Astrocyte (in vitro differentiated cells and primary cell): ENCODE results near the gene DEFB108B. TPM values are rescaled to one million over a fixed set of nuclear protein-coding genes. Genes with fewer than 3 reads are reported as not detected.
"Not testable (repeated sequence)": the region's sequence is repeated elsewhere in the genome, so short reads cannot be mapped to it uniquely, and the experiment has no call there.

ENCODE experiments used
- DNase-seq: peaks from one replicate; pipeline ENCODE4 v3.0.0-alpha.2; 2010; ENCODE audit warnings: low read depth
- FAIRE-seq: peaks from 2 replicates; lab custom pipeline; 2011; peaks lifted over from hg19 to GRCh38; lab: Jason Lieb, UNC
- H2AFZ ChIP-seq: 2 replicates; pipeline ENCODE4 v1.6.0; 2012; ENCODE audit warnings: low read depth, low read length, inconsistent platforms
- H3K27ac ChIP-seq: 2 replicates; pipeline ENCODE4 v1.5.1; 2011; ENCODE audit warnings: low read depth, low read length, inconsistent platforms
- H3K27me3 ChIP-seq: 2 replicates; pipeline ENCODE4 v1.6.0; 2011; ENCODE audit warnings: low read length, inconsistent platforms; ENCODE audit not compliant: insufficient read depth
- H3K36me3 ChIP-seq: 2 replicates; pipeline ENCODE4 v1.5.1; 2011; ENCODE audit warnings: low read length, inconsistent platforms; ENCODE audit not compliant: insufficient read depth
- H3K4me1 ChIP-seq: 2 replicates; pipeline ENCODE4 v1.5.1; 2011; ENCODE audit warnings: low read length, inconsistent platforms; ENCODE audit not compliant: insufficient read depth
- H3K4me2 ChIP-seq: 2 replicates; pipeline ENCODE4 v1.6.0; 2012; ENCODE audit warnings: low read length, inconsistent platforms
- H3K4me3 ChIP-seq: 2 replicates; pipeline ENCODE4 v1.5.1; 2011; ENCODE audit warnings: low read depth, mild to moderate bottlenecking, low read length, inconsistent platforms; ENCODE audit not compliant: insufficient read depth
- H3K79me2 ChIP-seq: 2 replicates; pipeline ENCODE4 v1.6.0; 2012; ENCODE audit warnings: mild to moderate bottlenecking, low read length, inconsistent platforms; ENCODE audit not compliant: insufficient read depth
- H3K9ac ChIP-seq: 2 replicates; pipeline ENCODE4 v1.6.0; 2012; ENCODE audit warnings: mild to moderate bottlenecking, low read length, inconsistent platforms
- H3K9me3 ChIP-seq: 2 replicates; pipeline ENCODE4 v1.5.1; 2012; ENCODE audit warnings: low read depth, mild to moderate bottlenecking, low read length, inconsistent platforms; ENCODE audit not compliant: insufficient read depth
- H4K20me1 ChIP-seq: 2 replicates; pipeline ENCODE4 v1.6.0; 2012; ENCODE audit warnings: low read length, inconsistent platforms; ENCODE audit not compliant: insufficient read depth
- H3K27ac Mint-ChIP-seq: one replicate; pipeline ENCODE4 v1.8.0; 2021; ENCODE audit warnings: mild to moderate bottlenecking, mixed read lengths; ENCODE audit not compliant: unreplicated experiment
- H3K27me3 Mint-ChIP-seq: one replicate; pipeline ENCODE4 v1.8.0; 2021; ENCODE audit warnings: low read depth, mixed read lengths; ENCODE audit not compliant: unreplicated experiment
- H3K36me3 Mint-ChIP-seq: one replicate; pipeline ENCODE4 v1.8.0; 2021; ENCODE audit warnings: low read depth, mixed read lengths; ENCODE audit not compliant: unreplicated experiment
- H3K4me1 Mint-ChIP-seq: one replicate; pipeline ENCODE4 v1.8.0; 2021; ENCODE audit warnings: low read depth, mixed read lengths; ENCODE audit not compliant: unreplicated experiment
- H3K4me3 Mint-ChIP-seq: one replicate; pipeline ENCODE4 v1.8.0; 2021; ENCODE audit warnings: mild to moderate bottlenecking, moderate library complexity, mixed read lengths; ENCODE audit not compliant: unreplicated experiment
- H3K9me3 Mint-ChIP-seq: one replicate; pipeline ENCODE4 v1.8.0; 2021; ENCODE audit warnings: mild to moderate bottlenecking, mixed read lengths; ENCODE audit not compliant: unreplicated experiment
- total RNA-seq: library from RNA; stranded (reverse); gene quantifications from 2 replicates; pipeline ENCODE4 v1.2.1, GENCODE V29; 2021

DEFB108B gene
- total RNA-seq, 1 donor from 2014 or later, result not detected

DNA sequence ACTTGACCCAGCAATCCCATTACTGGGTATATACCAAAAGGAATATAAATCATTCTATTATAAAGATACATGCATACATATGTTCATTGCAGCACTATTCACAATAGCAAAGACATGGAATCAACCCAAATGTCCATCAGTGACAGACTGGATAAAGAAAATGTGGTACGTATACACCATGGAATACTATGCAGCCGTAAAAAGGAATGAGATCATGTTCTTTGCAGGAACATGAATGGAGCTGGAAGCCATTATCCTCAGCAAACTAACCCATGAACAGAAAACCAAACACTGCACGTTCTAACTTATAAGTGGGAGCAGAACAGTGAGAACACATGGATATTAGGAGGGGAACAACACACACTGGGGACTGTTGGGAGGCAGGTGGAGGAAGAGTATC is 3.8 kb upstream of the DEFB108B start:
- not testable (repeated sequence) for H3K4me3 ChIP-seq, H2AFZ ChIP-seq, H3K36me3 ChIP-seq, H3K4me1 ChIP-seq, H3K79me2 ChIP-seq, H3K4me2 ChIP-seq, H3K4me3 Mint-ChIP-seq, H3K27ac ChIP-seq, H3K27me3 ChIP-seq, DNase-seq, H3K27ac Mint-ChIP-seq, H3K4me1 Mint-ChIP-seq, H4K20me1 ChIP-seq, H3K36me3 Mint-ChIP-seq, H3K9me3 ChIP-seq, H3K9me3 Mint-ChIP-seq, H3K27me3 Mint-ChIP-seq, H3K9ac ChIP-seq, FAIRE-seq

DNA sequence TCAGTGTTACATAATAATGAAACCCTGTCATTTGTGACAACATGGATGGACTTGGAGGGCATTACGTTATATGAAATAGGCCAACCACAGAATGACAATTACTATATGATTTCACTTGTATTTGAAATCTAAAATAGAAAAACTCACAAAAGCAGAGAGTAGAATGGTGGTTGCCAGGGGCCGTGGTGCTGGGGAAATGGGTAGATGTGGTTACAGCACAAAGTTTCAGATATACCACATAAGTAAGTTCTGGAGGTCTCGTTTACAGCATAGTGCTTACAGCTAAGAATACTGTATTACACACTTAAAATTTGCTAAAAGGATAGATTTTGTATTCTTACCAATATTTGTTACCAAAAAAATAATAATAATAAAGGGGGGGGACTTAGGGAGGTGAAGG is 3.3 kb upstream of the DEFB108B start:
- FAIRE-seq, H3K9me3 Mint-ChIP-seq, H3K27ac ChIP-seq, H3K79me2 ChIP-seq, H3K36me3 ChIP-seq, H3K27me3 Mint-ChIP-seq, H2AFZ ChIP-seq, H3K4me2 ChIP-seq, H4K20me1 ChIP-seq, H3K9ac ChIP-seq, H3K4me3 Mint-ChIP-seq, H3K4me1 Mint-ChIP-seq, H3K4me3 ChIP-seq, H3K36me3 Mint-ChIP-seq, H3K9me3 ChIP-seq, H3K27me3 ChIP-seq, H3K27ac Mint-ChIP-seq, DNase-seq, H3K4me1 ChIP-seq: not testable (repeated sequence)

DNA sequence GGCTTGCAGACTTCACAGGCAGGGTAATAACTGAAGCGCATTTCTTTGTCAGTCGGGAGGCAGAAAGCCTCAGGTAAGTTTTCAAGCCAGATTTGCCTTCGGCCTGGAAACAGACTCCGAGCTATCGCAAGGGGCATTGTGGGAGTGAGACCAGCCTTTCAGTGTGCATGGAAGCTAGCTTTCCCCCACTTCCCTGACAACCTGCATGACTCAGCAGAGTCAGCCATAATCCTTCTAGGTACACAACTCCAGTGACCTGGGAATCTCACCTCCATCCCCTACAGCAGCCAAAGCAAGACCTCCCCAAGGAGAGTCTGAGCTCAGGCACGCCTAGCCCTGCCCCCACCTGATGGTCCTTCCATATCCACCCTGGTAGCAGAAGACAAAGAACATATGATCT is 9.7 kb downstream of the DEFB108B start:
- not testable (repeated sequence) for H3K36me3 ChIP-seq, DNase-seq, H3K9me3 ChIP-seq, H3K27me3 ChIP-seq, H3K9ac ChIP-seq, H3K4me2 ChIP-seq, H3K4me1 Mint-ChIP-seq, H2AFZ ChIP-seq, H3K27ac ChIP-seq, H3K4me3 Mint-ChIP-seq, H3K4me1 ChIP-seq, H3K36me3 Mint-ChIP-seq, H3K27me3 Mint-ChIP-seq, H3K79me2 ChIP-seq, FAIRE-seq, H3K4me3 ChIP-seq, H4K20me1 ChIP-seq
- Mint-ChIP-seq H3K9me3 (peaks cover 11% of the 10 kb centered on the region), H3K27ac (peak overlapping the region; percentile 26)

DNA sequence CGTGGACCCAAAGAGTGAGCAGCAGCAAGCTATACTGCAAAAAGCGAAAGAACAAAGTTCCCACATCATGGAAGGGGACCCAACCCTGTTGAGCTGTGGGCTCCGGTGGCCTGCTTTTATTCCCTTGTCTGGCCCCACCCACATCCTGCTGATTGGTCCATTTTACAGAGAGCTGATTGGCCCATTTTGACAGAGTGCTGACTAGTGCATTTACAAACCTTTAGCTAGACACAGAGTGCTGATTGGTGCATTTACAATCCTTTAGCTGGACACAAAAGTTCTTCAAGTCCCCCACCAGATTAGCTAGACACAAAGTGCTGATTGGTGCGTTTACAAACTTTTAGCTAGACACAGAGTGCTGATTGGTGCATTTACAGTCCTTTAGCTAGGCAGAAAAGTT is 10.4 kb downstream of the DEFB108B start:
- H3K9ac ChIP-seq, H3K36me3 ChIP-seq, H3K4me3 Mint-ChIP-seq, H3K4me1 Mint-ChIP-seq, H3K27ac ChIP-seq, H4K20me1 ChIP-seq, H3K4me1 ChIP-seq, H3K79me2 ChIP-seq, H3K4me2 ChIP-seq, H3K27me3 Mint-ChIP-seq, H3K9me3 ChIP-seq, H3K36me3 Mint-ChIP-seq, DNase-seq, H3K4me3 ChIP-seq, H3K27me3 ChIP-seq, H2AFZ ChIP-seq, FAIRE-seq, H3K27ac Mint-ChIP-seq: not testable (repeated sequence)
- H3K9me3 Mint-ChIP-seq, result peaks cover 15% of the 10 kb centered on the region
